Muscle layer of duodenum (tissue), 2 donors: ENCODE measurements around the gene PLAC9.
A peak's percentile ranks its signal among the peaks of the same experiment; 100 is the strongest.
"Not testable (repeated sequence)": the region's sequence is repeated elsewhere in the genome, so short reads cannot be mapped to it uniquely, and the experiment has no call there.

Experiments
- H3K27ac ChIP-seq: one replicate; pipeline ENCODE4 v1.7.0; 2013; ENCODE audit warnings: mild to moderate bottlenecking, low read length
- H3K27me3 ChIP-seq: one replicate; pipeline ENCODE4 v1.7.0; 2013; ENCODE audit warnings: low read depth, mild to moderate bottlenecking, control low read depth, low read length
- H3K36me3 ChIP-seq, 2 donors: one replicate each; pipeline ENCODE4 v1.7.0; 2013; ENCODE audit warnings: low read length in 2 of 2, control low read depth in 1 of 2, mild to moderate bottlenecking in 1 of 2; ENCODE audit not compliant: insufficient read depth in 2 of 2, control insufficient read depth in 1 of 2
- H3K4me1 ChIP-seq, 2 donors: one replicate each; pipeline ENCODE4 v1.7.0; 2013; ENCODE audit warnings: low read length in 2 of 2, mild to moderate bottlenecking in 2 of 2, control low read depth in 1 of 2, moderate library complexity in 1 of 2; ENCODE audit not compliant: insufficient read depth in 2 of 2, control insufficient read depth in 1 of 2
- H3K4me3 ChIP-seq, 2 donors: one replicate each; pipeline ENCODE4 v1.7.0; 2013; ENCODE audit warnings: low read length in 2 of 2, low read depth in 1 of 2, mild to moderate bottlenecking in 1 of 2
- H3K9me3 ChIP-seq, 2 donors: one replicate each; pipeline ENCODE4 v1.7.0; 2013; ENCODE audit warnings: low read length in 2 of 2, control low read depth in 1 of 2, mild to moderate bottlenecking in 1 of 2; ENCODE audit not compliant: control insufficient read depth in 1 of 2
- donor health status: healthy.

PLAC9 gene

GRCh38 chr10:80132299-80133139 is at the start of gene PLAC9:
Gene PLAC9 (plus strand): TSS chr10:80132730. CDS start chr10:80132763, 33 bp downstream.
- peak within 1 kb of the TSS; percentile 47 to 63 for H3K4me3 ChIP-seq
- H3K27ac ChIP-seq, result peak within 1 kb of the TSS; percentile 72
- H3K4me1 ChIP-seq, result peaks cover 0 to 4% of the 10 kb centered on the region in 2 donors
- no peaks in the 10 kb centered on the region for H3K36me3 ChIP-seq
- H3K27me3 ChIP-seq, result peaks cover 12% of the 10 kb centered on the region
- no peaks in the 10 kb centered on the region for H3K9me3 ChIP-seq

- H3K27me3 ChIP-seq, result no peaks in the 10 kb centered on the region
- peaks cover 4 to 15% of the 10 kb centered on the region in 2 donors for H3K36me3 ChIP-seq
- no peaks in the 10 kb centered on the region for H3K9me3 ChIP-seq
- H3K4me1 ChIP-seq, result no peaks in the 10 kb centered on the region
- no peak overlapping the region for H3K27ac ChIP-seq
- no peak overlapping the region for H3K4me3 ChIP-seq
These were observed 42.4 kb upstream of the PLAC9 start for GRCh38 chr10:80090121-80090520.

- no peak overlapping the region for H3K4me3 ChIP-seq
- no peaks in the 10 kb centered on the region for H3K27me3 ChIP-seq
- H3K36me3 ChIP-seq, result peaks cover 4 to 10% of the 10 kb centered on the region in 2 donors
- H3K4me1 ChIP-seq, result no peaks in the 10 kb centered on the region
- H3K27ac ChIP-seq, result no peak overlapping the region
- no peaks in the 10 kb centered on the region for H3K9me3 ChIP-seq
These were observed 38.3 kb upstream of the PLAC9 start for GRCh38 chr10:80094231-80094630.

- not testable (repeated sequence) for H3K36me3 ChIP-seq, H3K27ac ChIP-seq, H3K9me3 ChIP-seq, H3K27me3 ChIP-seq, H3K4me1 ChIP-seq, H3K4me3 ChIP-seq
These were observed 34.3 kb upstream of the PLAC9 start for GRCh38 chr10:80098272-80098671.

- H3K9me3 ChIP-seq, H3K36me3 ChIP-seq, H3K27me3 ChIP-seq, H3K27ac ChIP-seq, H3K4me1 ChIP-seq, H3K4me3 ChIP-seq: not testable (repeated sequence)
These were observed 33.2 kb upstream of the PLAC9 start for GRCh38 chr10:80099295-80099694.

- Histone ChIP-seq H3K4me3 (no peak overlapping the region), H3K36me3 (no peaks in the 10 kb centered on the region), H3K27ac (no peak overlapping the region), H3K27me3 (no peaks in the 10 kb centered on the region), H3K4me1 (peaks cover 0 to 8% of the 10 kb centered on the region in 2 donors), H3K9me3 (no peaks in the 10 kb centered on the region)
These were observed 32.4 kb upstream of the PLAC9 start for GRCh38 chr10:80100116-80100515.

GRCh38 chr10:80100861-80101695 is 31.5 kb upstream of the PLAC9 start:
- no peaks in the 10 kb centered on the region for H3K36me3 ChIP-seq
- H3K4me1 ChIP-seq, result peaks cover 0 to 9% of the 10 kb centered on the region in 2 donors
- no peak overlapping the region for H3K4me3 ChIP-seq
- H3K9me3 ChIP-seq, result no peaks in the 10 kb centered on the region
- no peak overlapping the region for H3K27ac ChIP-seq
- no peaks in the 10 kb centered on the region for H3K27me3 ChIP-seq

- Histone ChIP-seq H3K27ac (no peak overlapping the region), H3K9me3 (peaks cover 1 to 16% of the 10 kb centered on the region in 2 donors), H3K4me1 (peaks cover 0 to 9% of the 10 kb centered on the region in 2 donors), H3K4me3 (no peak overlapping the region), H3K36me3 (no peaks in the 10 kb centered on the region), H3K27me3 (no peaks in the 10 kb centered on the region)
These were observed 28.2 kb upstream of the PLAC9 start for GRCh38 chr10:80104066-80104926.

- H3K4me3 ChIP-seq, result peak overlapping the region in 1 of 2 donors; percentile 32
- H3K27me3 ChIP-seq, result no peaks in the 10 kb centered on the region
- peaks cover 0 to 9% of the 10 kb centered on the region in 2 donors for H3K4me1 ChIP-seq
- peaks cover 4 to 25% of the 10 kb centered on the region in 2 donors for H3K9me3 ChIP-seq
- H3K27ac ChIP-seq, result no peak overlapping the region
- no peaks in the 10 kb centered on the region for H3K36me3 ChIP-seq
These were observed 23.8 kb upstream of the PLAC9 start for GRCh38 chr10:80108576-80109239.

GRCh38 chr10:80110986-80111385 is 21.5 kb upstream of the PLAC9 start:
- no peaks in the 10 kb centered on the region for H3K4me1 ChIP-seq
- H3K36me3 ChIP-seq, result no peaks in the 10 kb centered on the region
- no peak overlapping the region for H3K4me3 ChIP-seq
- no peaks in the 10 kb centered on the region for H3K27me3 ChIP-seq
- H3K27ac ChIP-seq, result no peak overlapping the region
- H3K9me3 ChIP-seq, result peaks cover 4 to 25% of the 10 kb centered on the region in 2 donors
